Gastroesophageal sphincter (tissue), 3 donors: ENCODE data around the gene PRXL2B.

Source experiments
- EP300 ChIP-seq: sonication (generic); formaldehyde crosslinking; IDR thresholded peaks from one replicate; pipeline ENCODE4 v1.6.1; 2017; ENCODE audit warnings: antibody characterized with exemption, mild to moderate bottlenecking
- POLR2A ChIP-seq, 2 donors: fragments of 450-650 bp; IDR thresholded peaks; one replicate each; pipeline ENCODE4 v1.6.1; 2017; ENCODE audit warnings: antibody characterized with exemption in 2 of 2, mild to moderate bottlenecking in 2 of 2, moderate library complexity in 1 of 2
- POLR2AphosphoS5 ChIP-seq: sonication (generic); formaldehyde crosslinking; IDR thresholded peaks from one replicate; pipeline ENCODE4 v1.6.1; 2017; ENCODE audit warnings: antibody characterized with exemption
- TF ChIP-seq, protein P1 (sequence below), 4 experiments: fragments of 200-600 bp in 2 of 4; fragments of 450-650 bp in 2 of 4; sonication (generic) in 1 of 4; IDR thresholded peaks; one replicate each; pipeline ENCODE4 v1.5.1; 2017 to 2019; ENCODE audit warnings: antibody characterized with exemption in 4 of 4, mild to moderate bottlenecking in 2 of 4, moderate library complexity in 2 of 4

DNA sequence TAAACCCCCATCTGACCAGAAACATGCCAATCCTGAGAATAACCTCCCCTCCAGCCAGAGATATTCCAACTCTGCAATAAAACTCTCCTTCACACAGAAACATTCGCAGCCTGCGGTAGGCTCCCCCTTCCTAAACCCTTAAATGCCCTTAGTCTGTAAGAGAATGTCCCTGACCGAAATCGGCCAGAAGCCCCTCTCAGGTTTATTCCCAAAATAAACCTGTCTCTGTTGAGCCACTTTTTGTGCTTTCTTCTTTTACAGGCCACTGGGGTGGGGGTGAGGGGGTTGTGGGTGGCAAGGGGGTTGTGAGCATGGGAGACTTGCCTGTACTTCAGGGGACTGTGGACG, 4.6 kb downstream of the PRXL2B start:
- no peak for TF ChIP-seq POLR2AphosphoS5
- TF ChIP-seq, protein P1, sequence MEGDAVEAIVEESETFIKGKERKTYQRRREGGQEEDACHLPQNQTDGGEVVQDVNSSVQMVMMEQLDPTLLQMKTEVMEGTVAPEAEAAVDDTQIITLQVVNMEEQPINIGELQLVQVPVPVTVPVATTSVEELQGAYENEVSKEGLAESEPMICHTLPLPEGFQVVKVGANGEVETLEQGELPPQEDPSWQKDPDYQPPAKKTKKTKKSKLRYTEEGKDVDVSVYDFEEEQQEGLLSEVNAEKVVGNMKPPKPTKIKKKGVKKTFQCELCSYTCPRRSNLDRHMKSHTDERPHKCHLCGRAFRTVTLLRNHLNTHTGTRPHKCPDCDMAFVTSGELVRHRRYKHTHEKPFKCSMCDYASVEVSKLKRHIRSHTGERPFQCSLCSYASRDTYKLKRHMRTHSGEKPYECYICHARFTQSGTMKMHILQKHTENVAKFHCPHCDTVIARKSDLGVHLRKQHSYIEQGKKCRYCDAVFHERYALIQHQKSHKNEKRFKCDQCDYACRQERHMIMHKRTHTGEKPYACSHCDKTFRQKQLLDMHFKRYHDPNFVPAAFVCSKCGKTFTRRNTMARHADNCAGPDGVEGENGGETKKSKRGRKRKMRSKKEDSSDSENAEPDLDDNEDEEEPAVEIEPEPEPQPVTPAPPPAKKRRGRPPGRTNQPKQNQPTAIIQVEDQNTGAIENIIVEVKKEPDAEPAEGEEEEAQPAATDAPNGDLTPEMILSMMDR (IDR thresholded peaks at IDR 0.05) = no peak
- TF ChIP-seq EP300 = no peak
- TF ChIP-seq POLR2A (IDR thresholded peaks at IDR 0.05) = no peak
